ENCODE results near the gene PGM2.

The PGM2 gene

GRCh38 chr4:37876156-37876555 is 49.7 kb downstream of the PGM2 start:
- in situ Hi-C loops (cut with MboI; ENCODE audit: low pct_unique_long_range_greater_than_20kb, low sequenced_read_pairs, unreplicated experiment) = no loop called here
- no peak for DNase-seq (ENCODE audit: low spot score)
- no peak for TF ChIP-seq CTCF (IDR thresholded peaks at IDR 0.05; ENCODE audit: extremely low read depth, insufficient read depth, missing control alignments)

GRCh38 chr4:37879365-37879764 is 52.9 kb downstream of the PGM2 start:
- no peak for TF ChIP-seq CTCF (IDR thresholded peaks at IDR 0.05; ENCODE audit: extremely low read depth, insufficient read depth, missing control alignments)
- DNase-seq (ENCODE audit: low spot score) = no peak
- in situ Hi-C loops (cut with MboI; ENCODE audit: low pct_unique_long_range_greater_than_20kb, low sequenced_read_pairs, unreplicated experiment) = no loop called here

GRCh38 chr4:37881811-37882210 is 55.3 kb downstream of the PGM2 start:
- no peak for DNase-seq (ENCODE audit: low spot score)
- no peak for TF ChIP-seq CTCF (IDR thresholded peaks at IDR 0.05; ENCODE audit: extremely low read depth, insufficient read depth, missing control alignments)
- in situ Hi-C loops (cut with MboI; ENCODE audit: low pct_unique_long_range_greater_than_20kb, low sequenced_read_pairs, unreplicated experiment) = no loop called here

- TF ChIP-seq CTCF (IDR thresholded peaks at IDR 0.05; ENCODE audit: extremely low read depth, insufficient read depth, missing control alignments) = no peak
- DNase-seq (ENCODE audit: low spot score) = no peak
- in situ Hi-C loops (cut with MboI; ENCODE audit: low pct_unique_long_range_greater_than_20kb, low sequenced_read_pairs, unreplicated experiment) = no loop called here
Observed at GRCh38 chr4:37882665-37883296, 56.3 kb downstream of the PGM2 start.

GRCh38 chr4:37884855-37885487 is 58.5 kb downstream of the PGM2 start:
- in situ Hi-C loops (cut with MboI; ENCODE audit: low pct_unique_long_range_greater_than_20kb, low sequenced_read_pairs, unreplicated experiment) = no loop called here
- no peak for DNase-seq (ENCODE audit: low spot score)
- no peak for TF ChIP-seq CTCF (IDR thresholded peaks at IDR 0.05; ENCODE audit: extremely low read depth, insufficient read depth, missing control alignments)

- no peak for DNase-seq (ENCODE audit: low spot score)
- TF ChIP-seq CTCF (IDR thresholded peaks at IDR 0.05; ENCODE audit: extremely low read depth, insufficient read depth, missing control alignments) = no peak
- in situ Hi-C loops (cut with MboI; ENCODE audit: low pct_unique_long_range_greater_than_20kb, low sequenced_read_pairs, unreplicated experiment) = no loop called here
Observed at GRCh38 chr4:37885496-37885895, 59.0 kb downstream of the PGM2 start.

All from GM13977 (cell line).